G401 (cell line): ENCODE data around the gene SPDL1. TPM values are rescaled to one million over a fixed set of nuclear protein-coding genes. Genes with fewer than 3 reads are reported as not detected.

ENCODE experiments used
- DNase-seq: peaks from one replicate; pipeline ENCODE4 v3.0.0-alpha.2; 2015; ENCODE audit warnings: low spot score
- in situ Hi-C: cut with HindIII; loops from 2 replicates; pipeline ENCODE4 v1.10.0; 2016; ENCODE audit warnings: low sequenced_read_pairs, mixed read lengths
- total RNA-seq: library from RNA; depleted of rRNA; stranded (reverse); fragments of >200 nt; shearing (Covaris generic); gene quantifications from 2 replicates; pipeline ENCODE4 v1.2.3, GENCODE V29; 2014; rRNA removed

The SPDL1 gene
- total RNA-seq, 1 experiment from 2014 or later, result 16.4 TPM

DNA sequence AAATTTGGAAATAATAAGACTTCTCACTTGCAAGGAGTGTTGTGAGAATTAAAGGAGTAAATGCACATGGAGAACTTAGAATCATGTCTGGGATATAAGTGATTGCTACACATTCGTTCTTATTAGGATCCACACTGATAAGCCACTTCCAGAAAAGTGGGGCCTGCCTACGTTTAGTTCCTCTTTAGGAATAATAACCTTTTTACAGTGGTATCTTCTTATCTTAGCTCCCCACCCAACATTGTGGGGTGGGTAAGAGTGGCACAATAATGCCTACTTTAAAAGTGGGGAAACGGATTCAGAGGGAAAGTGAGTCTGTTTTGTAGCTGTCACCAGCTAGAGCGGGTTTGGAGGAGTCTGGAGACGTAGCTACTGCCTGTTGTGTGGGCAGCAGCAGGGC, 69.5 kb downstream of the SPDL1 start:
- DNase-seq, result no peak
- in situ Hi-C loops, result no loop called here

Other genes starting within 250 kb of the SPDL1 start
- gene DOCK2, start 53.5 kb downstream of the SPDL1 start, total RNA-seq, result not detected in 2 replicates